SK-N-SH (cell line): ENCODE results near the gene NBEAL2. TPM values are rescaled to one million over a fixed set of nuclear protein-coding genes. Genes with fewer than 3 reads are reported as not detected.

Experiments used
- CTCF ChIA-PET: fragments of 300-600, 350-600 bp; formaldehyde crosslinking; extraction: SDS; loops from one replicate; lab custom pipeline; 2021; lab: Yijun Ruan, JAX
- POLR2A ChIA-PET: fragments of 350-600 bp; sonication (Branson Sonifier 250); formaldehyde crosslinking; extraction: SDS; loops from one replicate; lab custom pipeline; 2020; ENCODE audit warnings: antibody characterized with exemption, inconsistent platforms; lab: Yijun Ruan, JAX
- DNase-seq: peaks from one replicate; pipeline ENCODE4 v3.0.0; 2012
- H2AFZ ChIP-seq: fragments of 200-600 bp; sonication (generic); 2 replicates; pipeline ENCODE4 v1.8.1; 2016; ENCODE audit warnings: antibody characterized with exemption, mild to moderate bottlenecking, low read depth
- H3F3A ChIP-seq: fragments of 200-600 bp; sonication (generic); replicated peaks from 2 replicates; pipeline ENCODE3; 2016; ENCODE audit warnings: antibody characterized with exemption, mild to moderate bottlenecking; ENCODE audit not compliant: insufficient read depth
- H3K27ac ChIP-seq, 2 experiments: fragments of 200-500 bp in 1 of 2; fragments of 200-600 bp in 1 of 2; sonication (Bioruptor generic) in 1 of 2; sonication (generic), shearing (Covaris generic) in 1 of 2; 2 replicates each; pipeline versions ENCODE4 v1.5.1 to v1.6.1; 2014 to 2016; ENCODE audit warnings: low read depth in 2 of 2, inconsistent platforms in 1 of 2, low read length in 1 of 2, mild to moderate bottlenecking in 1 of 2, mixed read lengths in 1 of 2
- H3K27me3 ChIP-seq: fragments of 200-600 bp; sonication (generic), shearing (Covaris generic); 2 replicates; pipeline ENCODE4 v1.6.1; 2016; ENCODE audit warnings: mixed run types; ENCODE audit not compliant: insufficient read depth
- H3K36me3 ChIP-seq, 2 experiments: fragments of 200-500 bp in 1 of 2; fragments of 200-600 bp in 1 of 2; sonication (Bioruptor generic) in 1 of 2; sonication (generic) in 1 of 2; replicated peaks in 1 of 2; 2 replicates each; pipeline versions ENCODE3 to v1.5.1; 2014 to 2016; ENCODE audit warnings: low read length in 1 of 2, mild to moderate bottlenecking in 1 of 2; ENCODE audit not compliant: insufficient read depth in 2 of 2, control insufficient read depth in 1 of 2
- H3K4me1 ChIP-seq, 2 experiments: fragments of 200-500 bp in 1 of 2; fragments of 200-600 bp in 1 of 2; sonication (Bioruptor generic) in 1 of 2; sonication (generic), shearing (Covaris generic) in 1 of 2; 2 replicates each; pipeline versions ENCODE4 v1.5.1 to v1.6.1; 2014 to 2016; ENCODE audit warnings: low read depth in 1 of 2, low read length in 1 of 2, mixed run types in 1 of 2; ENCODE audit not compliant: insufficient read depth in 2 of 2, control insufficient read depth in 1 of 2
- H3K4me2 ChIP-seq: fragments of 200-600 bp; sonication (generic), shearing (Covaris generic); 2 replicates; pipeline ENCODE4 v1.6.1; 2017; ENCODE audit warnings: mixed run types
- H3K4me3 ChIP-seq, 2 experiments: fragments of 200-500 bp in 1 of 2; fragments of 200-600 bp in 1 of 2; sonication (Bioruptor generic) in 1 of 2; sonication (generic), shearing (Covaris generic) in 1 of 2; 2 replicates each; pipeline versions ENCODE4 v1.5.1 to v1.8.1; 2014 to 2016; ENCODE audit warnings: low read depth in 2 of 2, inconsistent platforms in 1 of 2, low read length in 1 of 2, mild to moderate bottlenecking in 1 of 2, mixed read lengths in 1 of 2, moderate library complexity in 1 of 2
- H3K79me2 ChIP-seq: fragments of 200-600 bp; sonication (generic); 2 replicates; pipeline ENCODE4 v1.8.1; 2017; ENCODE audit warnings: mild to moderate bottlenecking; ENCODE audit not compliant: insufficient read depth
- H3K9ac ChIP-seq: fragments of 200-600 bp; sonication (generic); 2 replicates; pipeline ENCODE4 v1.6.1; 2017; ENCODE audit warnings: mixed run types
- H3K9me2 ChIP-seq: fragments of 200-600 bp; sonication (generic); 2 replicates; pipeline ENCODE4 v1.6.1; 2017; ENCODE audit warnings: mixed run types
- H3K9me3 ChIP-seq: fragments of 200-600 bp; sonication (generic); 2 replicates; pipeline ENCODE4 v1.6.1; 2017; ENCODE audit warnings: mixed run types, mild to moderate bottlenecking, moderate library complexity
- H4K20me1 ChIP-seq: fragments of 200-600 bp; sonication (generic); 2 replicates; pipeline ENCODE4 v1.6.1; 2017; ENCODE audit warnings: mild to moderate bottlenecking, mixed run types; ENCODE audit not compliant: insufficient read depth
- CHD2 ChIP-seq: fragments of 150-350 bp; IDR thresholded peaks from 2 replicates; pipeline ENCODE4 v1.6.1; 2018; ENCODE audit warnings: low read length; ENCODE audit not compliant: partially characterized antibody
- EZH2phosphoT487 ChIP-seq: fragments of 200-600 bp; sonication (generic); IDR thresholded peaks from 2 replicates; pipeline ENCODE4 v1.6.1; 2017; ENCODE audit warnings: low read depth, mixed run types, mild to moderate bottlenecking, antibody characterized with exemption, moderate library complexity, borderline replicate concordance
- FOSL2 ChIP-seq: IDR thresholded peaks from 2 replicates; pipeline ENCODE4 v1.4.0; 2012; ENCODE audit warnings: low read depth, mild to moderate bottlenecking, moderate library complexity, borderline replicate concordance
- FOXM1 ChIP-seq: IDR thresholded peaks from 2 replicates; pipeline ENCODE4 v1.4.0; 2012; ENCODE audit warnings: low read depth, mild to moderate bottlenecking
- GABPA ChIP-seq: IDR thresholded peaks from 2 replicates; pipeline ENCODE4 v1.4.0; 2012; ENCODE audit warnings: low read depth, mild to moderate bottlenecking
- JUND ChIP-seq: IDR thresholded peaks from 2 replicates; pipeline ENCODE4 v1.4.0; 2012
- MEF2A ChIP-seq: IDR thresholded peaks from 2 replicates; pipeline ENCODE4 v1.4.0; 2012; ENCODE audit warnings: low read depth, borderline replicate concordance
- NRF1 ChIP-seq: IDR thresholded peaks from 2 replicates; pipeline ENCODE4 v1.6.1; 2012; ENCODE audit warnings: low read depth, mild to moderate bottlenecking, low read length
- PBX3 ChIP-seq: IDR thresholded peaks from 2 replicates; pipeline ENCODE4; 2012
- RCOR1 ChIP-seq: fragments of 150-350 bp; IDR thresholded peaks from 2 replicates; pipeline ENCODE4 v1.6.1; 2017; ENCODE audit warnings: antibody characterized with exemption, low read length
- RFX5 ChIP-seq: IDR thresholded peaks from 2 replicates; pipeline ENCODE4 v1.6.1; 2012; ENCODE audit warnings: mild to moderate bottlenecking, improper control_type of control experiment, low read length
- RXRA ChIP-seq: IDR thresholded peaks from 2 replicates; pipeline ENCODE4 v1.4.0; 2012; ENCODE audit warnings: low read depth, mild to moderate bottlenecking, borderline replicate concordance
- SMC3 ChIP-seq: IDR thresholded peaks from 2 replicates; pipeline ENCODE4 v1.6.1; 2012; ENCODE audit warnings: low read depth, low read length, improper control_type of control experiment
- TCF12 ChIP-seq: IDR thresholded peaks from 2 replicates; pipeline ENCODE4 v1.4.0; 2012
- TEAD4 ChIP-seq: IDR thresholded peaks from 2 replicates; pipeline ENCODE4 v1.4.0; 2012; ENCODE audit warnings: mild to moderate bottlenecking, borderline replicate concordance; ENCODE audit not compliant: insufficient read depth
- USF2 ChIP-seq: fragments of 150-350 bp; IDR thresholded peaks from 2 replicates; pipeline ENCODE4 v1.6.1; 2017; ENCODE audit warnings: antibody characterized with exemption, low read length, low read depth, borderline replicate concordance
- WGBS: methylation state at CpG from one replicate; pipeline ENCODE4 v1.1.6; 2017; ENCODE audit warnings: low lambda C conversion rate; 5-methylcytosine and 5-hydroxymethylcytosine counted together
- polyA plus RNA-seq, 3 experiments: library from polyadenylated mRNA; depleted of rRNA; stranded (reverse); fragments of >200 nt; gene quantifications; 2 replicates each; pipeline ENCODE4 v1.2.3, GENCODE V29; 2012
- TF ChIP-seq, protein P1 (sequence below): IDR thresholded peaks from 2 replicates; pipeline ENCODE4 v1.4.0; 2012; ENCODE audit warnings: low read depth, borderline replicate concordance
- TF ChIP-seq, protein P2 (sequence below): fragments of 150-350 bp; IDR thresholded peaks from 2 replicates; pipeline ENCODE4 v1.6.1; 2016; ENCODE audit warnings: mild to moderate bottlenecking, low read depth, low read length
- TF ChIP-seq, protein P3 (sequence below): IDR thresholded peaks from 2 replicates; pipeline ENCODE4 v1.6.1; 2012; ENCODE audit warnings: mild to moderate bottlenecking, low read depth, low read length, moderate library complexity

NBEAL2 gene
- polyA plus RNA-seq, 1 of the 3 experiments (the other 2 are of a cell fraction) = 20.3 TPM

- TF ChIP-seq USF2 (no peak), JUND (no peak), NRF1 (no peak), TCF12 (no peak), EZH2phosphoT487 (no peak), RXRA (no peak), FOXM1 (no peak), MEF2A (no peak), RCOR1 (no peak), SMC3 (no peak), GABPA (no peak), PBX3 (no peak), TEAD4 (no peak), CHD2 (no peak), RFX5 (no peak), FOSL2 (no peak)
- TF ChIP-seq, protein P1, sequence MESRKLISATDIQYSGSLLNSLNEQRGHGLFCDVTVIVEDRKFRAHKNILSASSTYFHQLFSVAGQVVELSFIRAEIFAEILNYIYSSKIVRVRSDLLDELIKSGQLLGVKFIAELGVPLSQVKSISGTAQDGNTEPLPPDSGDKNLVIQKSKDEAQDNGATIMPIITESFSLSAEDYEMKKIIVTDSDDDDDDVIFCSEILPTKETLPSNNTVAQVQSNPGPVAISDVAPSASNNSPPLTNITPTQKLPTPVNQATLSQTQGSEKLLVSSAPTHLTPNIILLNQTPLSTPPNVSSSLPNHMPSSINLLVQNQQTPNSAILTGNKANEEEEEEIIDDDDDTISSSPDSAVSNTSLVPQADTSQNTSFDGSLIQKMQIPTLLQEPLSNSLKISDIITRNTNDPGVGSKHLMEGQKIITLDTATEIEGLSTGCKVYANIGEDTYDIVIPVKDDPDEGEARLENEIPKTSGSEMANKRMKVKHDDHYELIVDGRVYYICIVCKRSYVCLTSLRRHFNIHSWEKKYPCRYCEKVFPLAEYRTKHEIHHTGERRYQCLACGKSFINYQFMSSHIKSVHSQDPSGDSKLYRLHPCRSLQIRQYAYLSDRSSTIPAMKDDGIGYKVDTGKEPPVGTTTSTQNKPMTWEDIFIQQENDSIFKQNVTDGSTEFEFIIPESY = no peak
- TF ChIP-seq, protein P2, sequence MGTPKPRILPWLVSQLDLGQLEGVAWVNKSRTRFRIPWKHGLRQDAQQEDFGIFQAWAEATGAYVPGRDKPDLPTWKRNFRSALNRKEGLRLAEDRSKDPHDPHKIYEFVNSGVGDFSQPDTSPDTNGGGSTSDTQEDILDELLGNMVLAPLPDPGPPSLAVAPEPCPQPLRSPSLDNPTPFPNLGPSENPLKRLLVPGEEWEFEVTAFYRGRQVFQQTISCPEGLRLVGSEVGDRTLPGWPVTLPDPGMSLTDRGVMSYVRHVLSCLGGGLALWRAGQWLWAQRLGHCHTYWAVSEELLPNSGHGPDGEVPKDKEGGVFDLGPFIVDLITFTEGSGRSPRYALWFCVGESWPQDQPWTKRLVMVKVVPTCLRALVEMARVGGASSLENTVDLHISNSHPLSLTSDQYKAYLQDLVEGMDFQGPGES = no peak
- TF ChIP-seq, protein P3, sequence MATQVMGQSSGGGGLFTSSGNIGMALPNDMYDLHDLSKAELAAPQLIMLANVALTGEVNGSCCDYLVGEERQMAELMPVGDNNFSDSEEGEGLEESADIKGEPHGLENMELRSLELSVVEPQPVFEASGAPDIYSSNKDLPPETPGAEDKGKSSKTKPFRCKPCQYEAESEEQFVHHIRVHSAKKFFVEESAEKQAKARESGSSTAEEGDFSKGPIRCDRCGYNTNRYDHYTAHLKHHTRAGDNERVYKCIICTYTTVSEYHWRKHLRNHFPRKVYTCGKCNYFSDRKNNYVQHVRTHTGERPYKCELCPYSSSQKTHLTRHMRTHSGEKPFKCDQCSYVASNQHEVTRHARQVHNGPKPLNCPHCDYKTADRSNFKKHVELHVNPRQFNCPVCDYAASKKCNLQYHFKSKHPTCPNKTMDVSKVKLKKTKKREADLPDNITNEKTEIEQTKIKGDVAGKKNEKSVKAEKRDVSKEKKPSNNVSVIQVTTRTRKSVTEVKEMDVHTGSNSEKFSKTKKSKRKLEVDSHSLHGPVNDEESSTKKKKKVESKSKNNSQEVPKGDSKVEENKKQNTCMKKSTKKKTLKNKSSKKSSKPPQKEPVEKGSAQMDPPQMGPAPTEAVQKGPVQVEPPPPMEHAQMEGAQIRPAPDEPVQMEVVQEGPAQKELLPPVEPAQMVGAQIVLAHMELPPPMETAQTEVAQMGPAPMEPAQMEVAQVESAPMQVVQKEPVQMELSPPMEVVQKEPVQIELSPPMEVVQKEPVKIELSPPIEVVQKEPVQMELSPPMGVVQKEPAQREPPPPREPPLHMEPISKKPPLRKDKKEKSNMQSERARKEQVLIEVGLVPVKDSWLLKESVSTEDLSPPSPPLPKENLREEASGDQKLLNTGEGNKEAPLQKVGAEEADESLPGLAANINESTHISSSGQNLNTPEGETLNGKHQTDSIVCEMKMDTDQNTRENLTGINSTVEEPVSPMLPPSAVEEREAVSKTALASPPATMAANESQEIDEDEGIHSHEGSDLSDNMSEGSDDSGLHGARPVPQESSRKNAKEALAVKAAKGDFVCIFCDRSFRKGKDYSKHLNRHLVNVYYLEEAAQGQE = no peak
- TF ChIP-seq, all 33 proteins: peak for 0
- POLR2A ChIA-PET = interaction anchor here (1.4 kb wide), 1 partner anchor 38 kb away, joined by 6 read pairs; the partner anchor contains the start of gene NBEAL2
These were observed 37.4 kb upstream of the NBEAL2 start for GRCh38 chr3:46942076-46942475.

More at GRCh38 chr3:46942076-46942475, 37.4 kb upstream of the NBEAL2 start:
- H2AFZ ChIP-seq = no peak overlapping the region
- no peaks in the 10 kb centered on the region for H3K9me3 ChIP-seq
- 93% methylated on average over 7 of the region's 7 CpGs for WGBS
- DNase-seq = no peak
- H3K9me2 ChIP-seq = no peaks in the 10 kb centered on the region
- H3K4me1 ChIP-seq = peaks cover 6 to 16% of the 10 kb centered on the region in 2 experiments; a peak in 2 of 4 replicates
- H3K4me2 ChIP-seq = no peak overlapping the region
- peaks cover 45% of the 10 kb centered on the region for H4K20me1 ChIP-seq
- no peaks in the 10 kb centered on the region for H3K27me3 ChIP-seq
- H3K79me2 ChIP-seq = peaks cover 90% of the 10 kb centered on the region
- no peak overlapping the region for H3K27ac ChIP-seq
- no peak overlapping the region for H3K9ac ChIP-seq
- H3F3A ChIP-seq = peaks cover 3% of the 10 kb centered on the region
- no peak overlapping the region for H3K4me3 ChIP-seq
- H3K36me3 ChIP-seq = peaks cover 16 to 35% of the 10 kb centered on the region in 2 experiments
- CTCF ChIA-PET = interaction anchor here (0.7 to 1.0 kb wide), 3 partner anchors 12 to 18 kb away, joined by 3 to 4 read pairs (median 3); no protein-coding TSS in a partner anchor
